Brain microvascular endothelial cell (primary cell): ENCODE measurements around the gene SNX9.
"Not testable (repeated sequence)": the region's sequence is repeated elsewhere in the genome, so short reads cannot be mapped to it uniquely, and the experiment has no call there.

Source experiments
- DNase-seq: peaks from one replicate; pipeline ENCODE4 v3.0.0-alpha.2; 2020
- H3K27ac ChIP-seq: fragments of 250-450 bp; sonication (Bioruptor Pico); 2 replicates; pipeline ENCODE4 v1.5.1; 2020; ENCODE audit warnings: mild to moderate bottlenecking, moderate library complexity
- H3K27me3 ChIP-seq: fragments of 250-450 bp; sonication (Bioruptor Pico); replicated peaks from 2 replicates; pipeline ENCODE4 v1.5.1; 2020; ENCODE audit warnings: mild to moderate bottlenecking
- H3K36me3 ChIP-seq: fragments of 250-450 bp; sonication (Bioruptor Pico); replicated peaks from 2 replicates; pipeline ENCODE4 v1.5.1; 2020; ENCODE audit warnings: mild to moderate bottlenecking
- H3K4me3 ChIP-seq: 2 replicates; pipeline ENCODE4 v1.5.1; 2011; ENCODE audit warnings: low read depth, mild to moderate bottlenecking, control low read depth, low read length, moderate library complexity
- in situ Hi-C: cut with HindIII; loops from 2 replicates; pipeline ENCODE4 v1.10.0; 2017; ENCODE audit warnings: low sequenced_read_pairs, low pct_ligation_motif_present
- TF ChIP-seq, protein P1 (sequence below): IDR thresholded peaks from 2 replicates; pipeline ENCODE4 v1.5.1; 2011; ENCODE audit warnings: low read depth, mild to moderate bottlenecking, moderate library complexity, low read length, control low read depth, inconsistent platforms; ENCODE audit errors: missing control alignments

SNX9 gene

DNA sequence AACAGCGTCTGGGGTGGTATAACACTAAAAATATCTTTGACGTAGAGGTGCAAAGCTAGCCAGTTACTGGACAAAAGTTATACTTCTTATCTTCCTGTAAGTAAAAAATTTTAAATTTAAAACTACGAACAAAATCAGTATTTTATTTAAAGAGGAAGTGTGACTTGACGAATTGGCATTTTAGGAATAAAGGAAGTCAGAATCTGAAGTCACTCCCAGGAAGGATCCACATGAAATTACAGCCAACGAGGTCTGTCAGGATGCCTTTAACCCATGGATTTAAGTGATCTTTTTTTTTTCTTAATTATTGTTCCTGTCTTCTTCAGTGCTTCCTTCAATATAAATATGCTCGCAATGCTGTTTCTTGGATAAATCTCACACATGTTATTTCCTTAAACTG, 27.2 kb upstream of the SNX9 start:
- TF ChIP-seq, protein P1, sequence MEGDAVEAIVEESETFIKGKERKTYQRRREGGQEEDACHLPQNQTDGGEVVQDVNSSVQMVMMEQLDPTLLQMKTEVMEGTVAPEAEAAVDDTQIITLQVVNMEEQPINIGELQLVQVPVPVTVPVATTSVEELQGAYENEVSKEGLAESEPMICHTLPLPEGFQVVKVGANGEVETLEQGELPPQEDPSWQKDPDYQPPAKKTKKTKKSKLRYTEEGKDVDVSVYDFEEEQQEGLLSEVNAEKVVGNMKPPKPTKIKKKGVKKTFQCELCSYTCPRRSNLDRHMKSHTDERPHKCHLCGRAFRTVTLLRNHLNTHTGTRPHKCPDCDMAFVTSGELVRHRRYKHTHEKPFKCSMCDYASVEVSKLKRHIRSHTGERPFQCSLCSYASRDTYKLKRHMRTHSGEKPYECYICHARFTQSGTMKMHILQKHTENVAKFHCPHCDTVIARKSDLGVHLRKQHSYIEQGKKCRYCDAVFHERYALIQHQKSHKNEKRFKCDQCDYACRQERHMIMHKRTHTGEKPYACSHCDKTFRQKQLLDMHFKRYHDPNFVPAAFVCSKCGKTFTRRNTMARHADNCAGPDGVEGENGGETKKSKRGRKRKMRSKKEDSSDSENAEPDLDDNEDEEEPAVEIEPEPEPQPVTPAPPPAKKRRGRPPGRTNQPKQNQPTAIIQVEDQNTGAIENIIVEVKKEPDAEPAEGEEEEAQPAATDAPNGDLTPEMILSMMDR, result no peak
- DNase-seq, result no peak
- in situ Hi-C loops, result no loop called here
- no peaks in the 10 kb centered on the region for H3K27me3 ChIP-seq
- H3K27ac ChIP-seq, result no peak overlapping the region
- no peaks in the 10 kb centered on the region for H3K36me3 ChIP-seq
- H3K4me3 ChIP-seq, result no peak overlapping the region

DNA sequence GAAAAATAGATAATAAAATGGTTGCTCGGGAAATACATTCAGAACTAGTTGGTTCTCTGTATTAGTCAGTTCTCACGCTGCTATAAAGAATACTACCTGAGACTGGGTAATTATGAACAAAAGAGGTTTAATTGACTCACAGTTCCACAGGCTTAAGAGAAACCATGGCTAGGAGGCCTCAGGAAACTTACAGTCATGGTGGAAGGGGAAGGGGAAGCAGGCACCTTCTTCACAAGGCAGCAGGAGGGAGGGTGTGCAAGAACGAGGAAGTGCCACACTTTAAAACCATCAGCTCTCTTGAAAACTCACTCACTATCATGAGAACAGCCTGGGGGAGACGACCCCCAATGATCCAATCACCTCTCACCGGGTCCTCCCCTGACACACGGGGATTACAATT, 24.2 kb upstream of the SNX9 start:
- in situ Hi-C loops, result no loop called here
- TF ChIP-seq, protein P1, result no peak
- Histone ChIP-seq H3K4me3 (no peak overlapping the region), H3K27me3 (no peaks in the 10 kb centered on the region), H3K36me3 (no peaks in the 10 kb centered on the region), H3K27ac (no peak overlapping the region)
- DNase-seq, result no peak

DNA sequence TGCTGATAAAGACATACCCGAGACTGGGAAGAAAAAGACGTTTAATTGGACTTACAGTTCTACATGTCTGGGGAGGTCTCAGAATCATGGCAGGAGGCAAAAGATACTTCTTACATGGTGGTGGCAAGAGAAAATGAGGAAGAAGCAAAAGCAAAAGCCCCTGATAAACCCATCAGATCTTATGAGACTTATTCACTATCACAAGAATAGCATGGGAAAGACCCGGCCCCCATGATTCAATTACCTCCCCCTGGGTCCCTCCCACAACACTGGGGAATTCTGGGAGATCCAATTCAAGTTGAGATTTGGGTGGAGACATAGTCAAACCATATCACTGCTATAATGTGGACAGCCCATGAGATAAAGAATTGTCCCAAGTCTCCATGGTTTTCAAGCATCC, 23.5 kb upstream of the SNX9 start:
- H3K4me3 ChIP-seq, H3K36me3 ChIP-seq, H3K27me3 ChIP-seq, H3K27ac ChIP-seq, in situ Hi-C loops, DNase-seq: not testable (repeated sequence)

DNA sequence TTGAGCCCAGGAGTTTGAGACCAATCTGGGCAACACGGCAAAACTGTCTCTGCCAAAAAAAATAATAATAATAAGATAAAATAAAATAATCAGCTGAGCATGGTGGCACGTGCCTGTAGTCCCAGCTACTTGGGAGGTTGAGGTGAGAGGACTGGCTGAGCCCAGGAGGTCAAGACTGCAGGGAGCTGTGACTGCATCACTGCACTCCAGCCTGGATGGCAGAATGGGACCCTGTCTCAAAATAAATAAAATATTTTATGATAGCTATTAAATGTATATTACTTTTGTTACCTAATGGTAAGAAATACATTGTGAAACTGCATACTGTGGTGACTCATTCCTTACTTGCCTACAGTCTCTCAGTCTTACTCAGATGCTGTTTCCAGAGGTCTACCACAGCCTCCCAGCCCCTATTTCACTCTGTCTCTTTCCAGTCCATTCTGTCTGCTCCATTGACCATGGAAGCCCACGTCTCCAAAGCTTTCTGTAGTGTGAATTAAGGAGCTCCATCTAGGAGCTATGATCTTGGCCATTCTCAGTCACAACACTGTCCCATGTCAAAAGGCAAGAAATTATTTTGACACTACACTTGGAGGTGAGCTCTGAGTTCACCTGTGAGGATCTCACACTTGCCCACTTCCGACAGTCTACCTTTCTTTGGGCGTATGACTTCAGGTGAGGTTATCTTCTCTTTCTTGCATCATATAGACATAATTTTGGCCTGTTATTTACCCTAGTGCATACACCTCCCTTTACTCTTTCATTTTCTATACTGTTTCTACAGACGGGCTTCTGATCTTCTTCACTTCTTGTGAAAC, 22.4 kb upstream of the SNX9 start:
- H3K4me3 ChIP-seq, result no peak overlapping the region
- TF ChIP-seq, protein P1, result no peak
- no peak overlapping the region for H3K27ac ChIP-seq
- no peaks in the 10 kb centered on the region for H3K36me3 ChIP-seq
- in situ Hi-C loops, result no loop called here
- no peaks in the 10 kb centered on the region for H3K27me3 ChIP-seq
- peak; percentile 61 for DNase-seq

DNA sequence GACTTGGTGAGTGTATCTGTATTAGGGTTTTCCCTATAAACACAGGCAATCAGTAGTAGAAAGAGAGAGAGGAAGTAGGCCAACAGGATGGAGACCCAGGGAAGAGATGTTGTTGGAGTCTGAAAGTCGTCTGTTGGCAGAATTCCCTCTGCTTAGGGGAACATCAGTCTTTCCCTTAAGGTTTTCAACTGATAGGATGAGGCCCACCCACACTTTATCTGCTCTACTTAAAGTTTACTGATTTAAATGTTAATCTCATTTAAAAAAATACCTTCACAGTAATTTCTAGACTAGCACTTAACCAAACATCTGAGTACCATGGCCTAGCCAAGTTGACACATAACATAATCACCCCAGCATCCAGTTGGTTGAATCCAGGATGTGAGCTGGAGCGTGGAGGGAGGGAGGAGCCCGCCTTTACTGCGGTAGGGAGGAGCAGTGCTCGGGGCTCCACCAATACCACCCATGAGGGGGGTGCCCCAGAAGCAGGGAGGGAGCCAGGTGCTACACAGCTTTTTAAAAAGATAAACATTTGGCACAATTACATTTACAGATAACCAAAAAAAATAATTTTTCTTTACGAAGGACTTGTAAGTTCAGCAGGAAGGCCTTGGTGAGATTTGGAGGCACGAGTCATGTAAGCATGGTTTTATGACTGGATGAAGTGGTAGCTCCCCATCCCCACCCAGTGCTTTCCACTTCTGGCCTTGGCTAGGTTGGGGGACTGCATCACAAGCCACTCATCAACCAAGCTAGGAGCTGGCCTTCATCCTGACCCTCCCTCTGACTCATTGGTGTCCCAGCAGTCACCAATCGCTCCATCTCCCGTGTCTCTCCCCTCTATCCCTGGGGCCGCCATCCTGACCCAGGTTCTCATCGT, 18.4 kb upstream of the SNX9 start:
- TF ChIP-seq, protein P1, result no peak
- Histone ChIP-seq H3K4me3 (no peak overlapping the region), H3K27ac (no peak overlapping the region), H3K27me3 (no peaks in the 10 kb centered on the region), H3K36me3 (no peaks in the 10 kb centered on the region)
- no peak for DNase-seq
- in situ Hi-C loops, result no loop called here

DNA sequence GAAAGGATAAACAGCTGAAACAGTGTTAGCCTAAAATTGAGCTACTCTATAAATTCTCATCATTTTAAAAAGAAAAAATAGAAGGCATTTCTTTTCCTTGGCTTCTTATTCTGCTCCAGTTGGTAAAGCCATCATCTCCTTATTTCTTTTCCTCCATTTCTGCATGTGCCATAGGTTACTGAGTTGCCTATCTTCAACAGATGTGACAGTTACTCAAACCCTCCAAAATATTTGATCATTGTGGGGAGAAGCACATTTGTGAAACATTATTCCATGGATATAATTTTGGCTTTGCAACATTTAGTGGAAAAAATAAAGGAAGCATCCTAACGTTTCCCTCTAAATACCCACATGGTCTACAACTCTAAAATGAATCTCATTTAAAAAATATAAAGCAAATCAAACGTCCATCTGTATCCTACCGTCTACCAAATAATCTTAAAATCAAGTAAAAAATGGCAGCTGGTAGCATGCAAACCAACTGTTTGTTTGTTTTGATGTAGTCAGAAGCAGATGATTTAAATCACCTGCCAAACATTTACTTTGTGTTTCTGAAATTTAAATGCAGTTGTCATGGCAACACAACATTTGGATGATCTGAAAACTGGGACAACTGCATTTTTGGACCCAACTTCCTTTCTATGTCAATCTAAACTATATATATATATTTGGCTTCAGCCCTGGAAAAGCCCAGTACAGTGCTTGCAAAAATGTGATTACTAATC, 16.8 kb upstream of the SNX9 start:
- Histone ChIP-seq H3K27ac (no peak overlapping the region), H3K4me3 (no peak overlapping the region), H3K36me3 (no peaks in the 10 kb centered on the region), H3K27me3 (no peaks in the 10 kb centered on the region)
- in situ Hi-C loops, result no loop called here
- TF ChIP-seq, protein P1, result no peak
- no peak for DNase-seq
